LHCN-M2 (cell line): Measurements from ENCODE around the gene SRGAP2B. TPM values are rescaled to one million over a fixed set of nuclear protein-coding genes. Genes with fewer than 3 reads are reported as not detected.
"Not testable (repeated sequence)": the region's sequence is repeated elsewhere in the genome, so short reads cannot be mapped to it uniquely, and the experiment has no call there.

Experiments used
- DNase-seq: peaks from one replicate; pipeline ENCODE4 v3.0.0-alpha.2; 2012; ENCODE audit warnings: low read depth
- total RNA-seq: library from RNA; depleted of rRNA; stranded (reverse); fragments of >200 nt; gene quantifications from 2 replicates; pipeline ENCODE4 v1.2.3, GENCODE V29; 2014

SRGAP2B gene
- total RNA-seq, 1 experiment from 2014 or later, result 25.2 TPM

DNA sequence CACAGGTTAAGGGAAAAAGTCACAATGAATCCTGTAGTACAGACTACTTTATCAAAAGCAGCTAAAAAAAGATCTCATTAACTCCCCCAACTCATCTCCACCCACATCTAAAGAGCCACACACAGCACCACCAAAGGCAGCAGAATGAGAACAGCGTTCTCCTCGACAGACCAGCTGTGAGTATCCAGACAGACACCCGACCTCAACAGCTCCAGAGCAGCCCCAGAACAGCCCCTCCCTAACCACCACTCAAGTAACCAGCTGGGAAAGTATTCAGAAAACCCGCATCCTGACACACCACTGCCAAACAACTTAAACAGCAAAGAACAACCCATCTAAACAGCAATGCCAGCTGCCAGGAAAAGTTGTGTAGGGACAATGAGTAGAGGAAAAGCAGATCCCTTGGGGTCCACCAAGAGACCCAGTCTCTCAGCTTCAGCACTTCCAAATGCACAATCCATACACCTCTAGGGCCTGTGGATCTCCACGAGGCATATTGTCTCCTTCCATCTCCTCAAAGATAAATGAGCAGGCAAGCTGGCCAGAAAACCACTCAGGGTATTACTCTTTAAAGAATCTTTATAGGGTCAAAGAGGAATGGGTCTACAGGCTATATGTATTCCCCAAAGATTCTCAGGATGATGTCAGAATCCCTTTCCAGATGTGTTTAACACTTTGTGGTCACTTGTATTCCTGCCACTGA is 49.4 kb downstream of the SRGAP2B start:
- not testable (repeated sequence) for DNase-seq

DNA sequence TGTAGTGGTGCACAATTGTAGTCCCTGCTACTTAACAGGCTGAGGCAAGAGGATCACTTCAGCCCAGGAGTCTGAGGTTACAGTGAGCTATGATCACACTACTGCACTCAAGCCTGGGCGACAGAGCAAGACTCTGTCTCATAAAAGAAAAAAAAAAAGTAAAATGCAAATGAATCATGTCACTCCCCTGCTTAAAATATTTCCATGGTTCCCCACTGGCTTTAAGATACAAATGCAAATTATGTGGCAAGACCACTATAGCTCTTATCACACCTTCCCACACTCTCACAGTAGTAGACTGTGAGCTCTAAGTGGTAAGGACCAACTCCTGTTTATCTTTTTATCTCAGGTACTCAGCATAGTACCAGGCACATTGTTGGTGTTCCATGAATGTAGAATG is 53.6 kb downstream of the SRGAP2B start:
- not testable (repeated sequence) for DNase-seq

DNA sequence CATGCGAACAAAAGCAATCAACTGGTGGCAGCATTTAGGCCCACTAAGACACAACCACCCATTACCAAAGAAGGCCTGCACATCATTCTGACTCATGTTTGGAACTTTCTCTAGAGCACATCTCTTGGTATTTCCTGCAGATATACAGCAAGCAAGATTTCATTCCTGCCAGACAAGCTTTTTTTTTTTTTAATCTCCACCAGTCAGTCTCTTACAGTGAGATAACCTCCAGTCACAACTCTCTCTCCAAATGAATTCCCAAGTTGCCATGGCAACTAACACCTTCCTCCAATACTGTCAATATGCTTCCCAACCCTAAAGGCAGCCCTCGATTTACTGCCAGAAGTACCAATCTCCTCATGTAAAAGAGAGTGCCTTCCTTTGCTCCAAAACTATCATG is 59.1 kb downstream of the SRGAP2B start:
- not testable (repeated sequence) for DNase-seq

DNA sequence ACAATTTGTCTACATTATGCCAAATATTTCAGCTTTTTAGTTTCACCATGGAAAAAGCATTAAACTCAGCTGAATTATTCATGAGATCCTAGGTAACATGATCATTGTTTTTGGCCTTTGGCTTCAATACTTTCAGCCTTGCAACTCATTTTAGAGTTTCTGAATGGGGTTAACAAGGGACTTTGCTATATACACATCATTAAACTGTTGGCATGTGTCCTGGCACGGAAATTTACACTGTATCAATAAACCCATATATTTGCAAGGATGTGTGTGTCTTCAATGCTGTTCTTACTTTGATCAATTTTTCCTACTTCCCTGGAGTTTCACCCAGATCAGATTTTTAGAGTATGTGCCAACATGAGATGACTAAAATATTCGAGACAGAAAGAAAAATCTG is 61.6 kb downstream of the SRGAP2B start:
- not testable (repeated sequence) for DNase-seq

DNA sequence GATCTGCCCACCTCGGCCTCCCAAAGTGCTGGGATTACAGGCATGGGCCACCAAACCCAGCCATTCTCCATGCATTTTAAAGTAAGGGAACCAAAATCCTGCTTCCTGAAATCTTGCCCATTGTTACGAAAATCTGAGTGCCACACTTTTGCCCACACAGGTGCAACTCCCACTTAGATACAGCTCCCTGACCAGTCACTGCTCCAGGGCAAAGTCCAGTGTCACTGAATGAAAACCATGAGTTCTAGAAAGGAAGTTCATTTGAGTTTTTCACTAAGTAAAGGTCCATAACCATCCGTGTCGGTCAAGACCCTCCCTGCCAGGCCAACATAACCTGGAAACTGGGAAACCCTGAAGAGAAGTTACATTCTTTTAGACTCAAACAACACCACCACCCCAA is 67.9 kb downstream of the SRGAP2B start:
- not testable (repeated sequence) for DNase-seq

DNA sequence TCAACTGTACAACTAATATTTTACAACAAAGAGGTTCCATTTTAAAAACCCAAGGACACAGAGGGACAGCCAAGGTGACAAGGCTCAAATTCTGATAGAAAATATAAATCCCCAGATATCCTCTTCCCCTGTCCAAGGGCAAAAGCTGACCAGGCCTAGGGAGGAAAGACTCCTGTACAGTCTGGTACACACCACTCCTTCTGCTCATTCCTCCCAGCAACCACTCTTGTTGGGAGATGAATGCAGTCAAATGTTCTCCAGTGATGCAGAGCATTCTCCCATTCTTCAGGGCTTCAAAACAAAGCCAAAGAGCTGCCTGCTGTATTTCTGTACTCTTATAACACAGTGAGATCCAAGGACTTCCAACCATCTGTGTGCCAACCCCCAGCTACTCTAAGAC is 69.8 kb downstream of the SRGAP2B start:
- not testable (repeated sequence) for DNase-seq

DNA sequence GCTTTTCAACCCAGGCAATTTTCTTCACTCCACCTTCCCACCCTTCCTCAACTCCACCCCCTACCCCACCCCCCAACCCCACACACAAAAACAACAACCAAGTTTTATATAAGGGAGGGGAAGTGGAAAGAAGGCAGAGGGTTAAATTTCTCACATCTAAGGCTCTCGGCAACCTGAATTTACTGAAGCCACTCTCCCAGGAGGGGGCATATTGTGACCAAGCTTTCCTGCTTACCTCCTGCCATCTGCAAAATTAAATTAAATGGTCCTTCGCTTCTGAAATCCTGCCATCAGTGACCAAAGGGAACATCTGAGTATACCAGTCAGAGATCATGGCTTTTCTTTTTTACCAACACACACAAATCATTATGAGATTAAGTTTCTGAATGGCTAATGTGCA is 72.9 kb downstream of the SRGAP2B start:
- not testable (repeated sequence) for DNase-seq

DNA sequence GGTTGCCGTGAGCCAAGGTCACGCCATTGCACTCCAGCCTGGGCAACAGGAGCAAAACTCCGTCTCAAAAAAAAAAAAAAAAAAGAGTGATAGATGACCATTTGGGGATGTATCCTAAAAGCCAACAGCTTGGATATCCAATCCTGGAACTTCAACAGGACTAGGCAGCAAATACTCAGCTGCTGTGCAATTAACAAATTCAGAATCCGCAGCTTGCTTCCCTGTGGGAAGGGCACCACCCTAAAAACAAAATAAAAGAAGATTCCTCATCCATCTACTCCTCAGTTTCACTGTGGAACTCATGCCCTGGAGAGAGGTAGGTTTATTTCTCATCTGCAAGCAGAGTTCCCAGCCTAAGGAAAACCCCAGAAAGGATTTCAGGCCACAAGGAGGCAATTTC is 73.4 kb downstream of the SRGAP2B start:
- DNase-seq, result not testable (repeated sequence)

DNA sequence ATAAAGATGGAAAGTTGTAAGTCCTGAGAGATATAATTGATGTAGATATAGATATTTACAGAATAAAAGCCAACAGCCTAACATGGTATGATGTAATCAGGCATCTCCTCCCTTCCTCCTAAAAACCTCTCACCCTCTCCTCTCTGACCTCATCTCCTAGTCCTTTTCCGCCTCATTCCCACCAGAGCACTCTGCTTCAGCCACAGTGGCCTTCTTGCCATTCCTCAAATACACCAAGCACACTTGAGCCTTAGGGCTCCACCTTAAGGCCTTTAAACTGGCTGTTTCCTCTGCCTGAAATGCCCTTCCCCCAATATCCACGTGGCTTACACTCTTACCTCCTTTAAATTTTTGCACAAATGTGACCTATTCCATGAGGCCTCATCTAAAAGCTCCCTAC is 75.4 kb downstream of the SRGAP2B start:
- not testable (repeated sequence) for DNase-seq

DNA sequence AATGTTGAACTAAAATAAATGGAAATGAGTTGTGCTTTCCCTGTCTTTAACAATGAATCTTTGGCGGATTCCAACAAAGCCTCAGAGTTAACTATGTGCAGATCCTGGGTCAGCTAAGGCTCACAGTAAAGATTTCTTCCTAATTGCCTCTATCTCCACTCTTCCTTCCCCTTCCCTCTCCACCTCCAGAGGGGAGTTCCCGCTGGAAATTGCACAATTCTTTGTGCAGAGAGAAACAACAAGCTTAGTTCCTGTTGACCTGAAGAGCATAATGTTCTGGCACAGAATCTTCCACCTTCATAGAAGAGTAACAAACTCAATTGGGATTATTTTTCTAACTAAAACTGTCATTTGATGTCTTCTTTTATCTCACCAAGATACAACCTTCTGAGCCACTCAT is 77.4 kb downstream of the SRGAP2B start:
- DNase-seq, result not testable (repeated sequence)

DNA sequence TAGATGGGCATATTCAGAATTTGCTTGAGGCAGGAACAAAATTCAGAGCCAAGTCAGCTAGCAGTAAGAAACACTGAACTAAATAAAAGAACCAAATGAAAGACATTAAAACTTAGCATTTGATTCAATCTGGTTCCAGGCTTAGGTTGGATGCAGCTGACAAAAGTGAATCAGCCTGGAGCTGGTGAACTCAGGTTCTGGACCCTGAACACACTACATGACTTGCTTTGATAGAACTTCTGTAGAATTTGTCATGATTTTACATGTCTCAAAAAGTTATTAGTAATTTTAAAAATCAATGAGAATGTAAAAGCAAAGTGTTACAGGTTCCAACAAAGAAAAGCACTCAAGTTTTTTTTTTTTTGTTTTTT is 78.7 kb downstream of the SRGAP2B start:
- not testable (repeated sequence) for DNase-seq

DNA sequence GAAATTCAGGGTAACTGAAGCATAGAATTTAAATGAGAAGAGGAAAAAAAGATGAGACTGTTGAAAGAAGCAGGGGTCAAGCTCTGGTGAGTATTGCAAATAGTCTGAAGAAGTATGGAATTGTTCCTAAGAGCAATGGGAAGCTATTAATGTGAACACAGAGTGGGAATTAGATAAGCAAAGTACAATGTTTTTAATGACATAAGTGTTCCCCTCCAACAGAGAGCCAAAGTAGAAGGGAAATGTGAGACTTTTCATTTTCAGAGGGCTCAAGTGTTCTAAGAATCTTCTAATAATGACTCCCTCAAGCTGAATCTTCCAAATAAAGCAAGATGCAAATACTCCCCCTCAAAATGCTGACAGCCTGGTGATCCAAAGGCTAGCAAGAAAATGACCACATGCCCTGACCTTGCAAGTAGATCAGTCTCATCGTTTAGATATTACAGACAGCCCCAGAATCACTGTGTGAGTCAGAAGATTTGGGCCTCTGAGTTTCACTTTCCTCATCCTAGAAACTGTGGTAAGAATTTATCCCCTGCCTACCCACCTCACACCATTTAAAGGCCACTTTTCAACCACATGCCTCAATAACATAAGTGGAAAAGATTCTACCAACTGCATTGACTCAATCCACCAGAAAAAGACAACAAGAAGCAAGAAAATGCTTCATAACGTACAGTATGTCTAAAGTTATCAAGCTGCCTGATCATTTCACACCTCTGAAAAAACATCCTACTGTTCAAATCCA is 79.2 kb downstream of the SRGAP2B start:
- not testable (repeated sequence) for DNase-seq

DNA sequence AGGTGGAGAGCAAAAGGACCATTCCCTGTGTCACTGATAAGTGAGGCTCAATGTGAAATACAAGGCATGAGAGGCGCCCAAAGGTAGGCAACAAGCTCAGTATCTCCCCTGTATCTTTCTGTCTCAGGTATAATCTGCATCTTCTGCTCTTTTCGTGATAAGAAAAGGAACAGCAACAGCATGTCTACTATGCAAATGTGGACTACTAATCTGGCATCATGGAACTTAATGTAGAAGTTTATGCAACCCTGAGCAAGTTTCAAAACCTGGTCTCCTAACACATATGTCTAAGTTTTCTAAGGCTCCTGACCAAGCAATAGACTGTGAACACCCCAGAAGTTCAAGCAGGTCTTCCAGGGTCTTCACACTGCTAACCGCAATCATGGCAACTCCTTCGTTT is 81.8 kb downstream of the SRGAP2B start:
- not testable (repeated sequence) for DNase-seq

DNA sequence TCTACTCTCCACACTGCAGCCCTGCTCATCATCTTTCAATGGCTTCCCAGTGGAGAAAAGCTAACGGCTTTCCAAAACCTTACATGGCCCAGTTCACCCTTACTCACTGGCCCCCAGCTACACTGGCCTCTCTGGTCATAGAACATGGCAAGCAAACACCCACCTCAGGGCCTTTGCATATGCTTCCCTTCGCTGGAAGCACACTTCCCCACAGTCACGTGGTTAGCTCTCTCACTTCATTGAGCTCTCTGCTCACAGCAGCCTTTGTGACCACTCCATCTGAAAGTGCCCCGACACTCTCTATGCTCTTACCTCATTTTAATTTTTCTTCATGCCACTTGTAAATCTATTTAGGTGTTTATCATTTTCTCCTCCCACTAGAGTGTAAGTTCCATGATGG is 83.3 kb downstream of the SRGAP2B start:
- DNase-seq, result not testable (repeated sequence)

DNA sequence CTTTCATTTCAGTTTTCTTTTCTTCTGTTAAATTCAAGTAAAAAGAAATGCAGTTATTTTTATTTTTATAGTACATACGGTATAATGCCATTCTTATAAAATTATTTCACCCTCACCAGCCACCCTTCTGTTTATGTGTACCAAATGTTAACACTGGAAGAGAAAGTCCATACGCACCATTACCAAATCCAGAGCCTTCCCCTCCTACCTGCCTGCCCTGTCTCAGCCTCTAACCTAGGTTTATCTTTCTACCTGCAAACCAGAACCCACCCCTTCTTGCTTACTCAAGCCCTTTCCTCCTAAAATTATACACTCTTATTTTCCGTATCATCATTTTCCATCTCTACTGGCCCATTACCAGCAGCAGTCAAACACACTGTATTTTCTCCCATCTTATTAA is 84.5 kb downstream of the SRGAP2B start:
- DNase-seq, result not testable (repeated sequence)

DNA sequence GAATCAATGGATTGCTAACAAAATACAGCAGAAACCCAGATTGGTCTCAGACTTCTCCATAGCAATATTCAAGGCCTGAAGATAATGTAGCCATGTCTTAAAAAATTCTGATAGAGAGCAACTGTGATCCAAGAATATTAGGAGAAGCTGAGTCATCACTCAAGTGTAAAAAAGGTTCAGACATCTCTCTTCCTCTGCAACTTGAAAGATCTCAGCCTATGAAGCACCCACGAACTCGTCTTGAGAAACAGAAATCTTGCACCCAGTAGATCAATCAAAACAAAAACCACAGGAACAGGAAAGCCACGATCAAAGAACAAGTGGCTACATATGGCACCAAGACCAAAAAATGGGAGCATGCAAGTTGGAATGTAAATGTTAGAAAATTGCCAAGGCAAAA is 85.2 kb downstream of the SRGAP2B start:
- DNase-seq, result not testable (repeated sequence)

DNA sequence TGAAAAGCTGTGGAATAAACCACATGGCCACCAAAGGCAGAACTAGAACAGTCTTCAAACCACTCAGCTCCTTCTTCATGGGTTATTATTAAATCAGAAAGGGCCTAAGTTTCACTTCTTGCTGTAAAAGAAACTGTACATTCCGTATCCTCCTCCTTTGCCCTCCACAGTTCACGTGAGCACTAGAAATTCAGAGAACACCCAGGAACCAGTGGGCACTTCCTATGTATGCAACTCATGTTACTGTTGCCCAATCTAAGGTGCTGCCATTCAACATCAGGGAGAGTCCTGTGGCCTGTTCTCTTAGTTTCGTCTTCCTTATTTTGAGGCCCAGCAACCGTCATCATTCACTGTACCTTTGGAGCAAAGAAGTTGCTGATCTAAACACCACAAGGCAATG is 86.7 kb downstream of the SRGAP2B start:
- not testable (repeated sequence) for DNase-seq

DNA sequence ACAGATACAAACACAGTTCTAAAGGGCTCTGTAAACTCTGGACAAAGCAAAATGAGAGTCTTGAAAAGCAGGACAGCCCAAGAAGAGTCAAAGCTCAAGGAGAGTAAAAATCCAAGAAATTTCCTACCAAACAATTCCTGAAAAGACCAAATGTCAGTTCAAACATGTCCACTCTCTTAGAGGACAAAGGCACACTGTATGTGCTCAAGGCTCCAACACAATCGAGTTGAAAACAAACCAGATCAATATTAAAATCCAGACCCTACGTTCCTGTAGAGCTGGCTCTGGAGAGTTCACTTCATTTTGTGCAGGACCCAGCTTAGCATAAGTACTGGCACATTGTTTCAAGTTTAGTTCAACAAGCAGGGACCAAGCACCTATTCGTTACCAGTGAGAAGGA is 90.0 kb downstream of the SRGAP2B start:
- not testable (repeated sequence) for DNase-seq

DNA sequence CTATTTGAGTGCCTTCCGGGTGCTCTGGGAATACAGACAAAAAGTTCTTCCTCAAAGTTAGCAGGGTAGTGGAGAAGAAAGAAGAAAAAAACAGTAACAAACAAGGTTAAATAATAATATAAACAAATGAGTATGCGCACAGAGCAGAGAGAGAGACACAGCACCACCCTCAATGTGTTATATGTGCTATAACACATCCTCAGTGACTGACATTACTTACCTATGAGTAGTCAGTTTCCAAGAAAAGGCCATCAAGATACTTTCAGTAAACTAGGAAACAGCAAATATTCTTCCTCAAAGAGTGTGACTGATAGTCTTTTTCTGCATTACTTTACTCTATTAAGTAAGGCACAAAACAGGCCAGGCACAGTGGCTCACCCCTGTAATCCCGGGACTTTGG is 93.7 kb downstream of the SRGAP2B start:
- DNase-seq, result not testable (repeated sequence)

DNA sequence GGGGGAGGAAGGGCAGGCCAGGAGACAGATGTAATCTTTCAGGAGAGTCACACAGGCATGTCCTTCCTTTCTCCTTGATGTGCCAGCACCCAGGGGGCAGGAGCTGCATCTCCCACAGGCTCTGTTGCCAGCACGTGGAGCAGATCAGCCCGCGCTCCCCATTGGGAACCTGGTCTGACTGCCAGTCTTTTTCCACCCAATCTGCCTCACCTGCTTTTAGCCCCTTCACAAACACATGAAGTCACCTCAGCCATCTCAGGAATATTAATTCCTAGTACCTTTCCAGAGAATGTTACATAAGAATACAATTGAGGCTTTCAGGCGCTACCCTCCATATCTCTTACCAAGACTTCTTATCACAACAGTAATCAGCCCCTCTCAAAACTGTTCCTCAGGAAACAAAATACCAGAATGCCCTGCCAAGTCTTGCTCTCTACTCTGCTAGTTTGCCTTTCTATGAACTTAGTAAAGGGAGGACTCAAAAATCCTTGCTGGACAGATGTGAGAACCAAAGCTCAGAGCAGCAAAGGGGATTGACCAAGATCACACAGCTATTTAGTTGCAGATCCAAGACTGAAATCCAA is 94.3 kb downstream of the SRGAP2B start:
- not testable (repeated sequence) for DNase-seq

DNA sequence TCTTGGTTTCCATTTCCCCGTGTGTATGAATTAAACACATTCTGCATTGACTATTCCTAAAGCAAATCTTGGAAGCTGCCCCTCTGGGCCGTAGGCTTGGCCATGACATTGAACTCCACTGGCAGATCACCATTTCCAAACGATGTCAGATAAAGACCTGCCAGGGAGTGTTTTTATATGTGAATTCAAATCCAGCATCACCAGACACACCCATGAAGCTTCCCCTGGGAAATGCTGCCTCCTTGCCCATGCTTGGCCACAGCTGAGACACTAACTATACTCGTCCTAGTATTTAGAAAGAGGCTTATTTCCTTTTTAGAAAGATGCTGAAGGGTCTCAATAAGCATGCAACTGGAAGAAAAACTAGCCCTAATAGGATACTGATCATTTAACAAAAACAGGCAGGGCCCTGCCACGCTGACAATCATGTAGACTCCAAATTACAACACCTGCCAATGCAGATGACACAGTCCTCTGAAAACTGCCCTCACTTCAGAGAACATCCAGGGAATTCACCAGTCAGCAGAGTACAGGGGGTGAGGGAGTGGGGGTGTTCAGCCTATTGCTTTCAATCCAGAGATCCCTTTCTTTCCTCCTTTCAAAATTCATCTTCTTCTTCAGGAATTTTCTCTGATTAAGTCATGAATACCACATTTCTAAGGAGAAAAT is 94.9 kb downstream of the SRGAP2B start:
- not testable (repeated sequence) for DNase-seq

DNA sequence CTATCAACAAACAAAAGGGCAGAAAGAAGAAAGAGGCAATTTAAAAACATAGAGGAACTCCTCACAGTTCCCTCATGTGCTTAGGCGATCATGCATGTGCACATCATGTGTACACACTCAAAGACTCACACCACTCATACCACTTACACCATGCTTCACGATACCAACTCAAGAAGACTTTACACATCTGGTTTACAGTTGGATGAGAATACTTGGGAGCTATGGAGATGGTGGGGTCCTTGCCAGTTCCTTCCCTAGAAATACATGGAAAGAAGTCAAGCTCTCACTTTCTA is 96.2 kb downstream of the SRGAP2B start:
- DNase-seq, result not testable (repeated sequence)
